Upper lobe of left lung (tissue), 4 donors: ENCODE measurements around the gene MAN2A1.

Experiments
- POLR2A ChIP-seq, 4 donors: fragments of 450-650 bp; IDR thresholded peaks; one replicate each; pipeline ENCODE4 v1.5.1; 2016 to 2017; ENCODE audit warnings: antibody characterized with exemption in 4 of 4, mild to moderate bottlenecking in 2 of 4
- POLR2AphosphoS5 ChIP-seq, 2 donors: sonication (generic); formaldehyde crosslinking; IDR thresholded peaks; one replicate each; pipeline ENCODE4 v1.5.1; 2017; ENCODE audit warnings: antibody characterized with exemption in 2 of 2
- TF ChIP-seq, protein P1 (sequence below), 6 experiments: fragments of 450-650 bp in 4 of 6; fragments of 200-600 bp in 2 of 6; sonication (generic) in 2 of 6; IDR thresholded peaks; one replicate each; pipeline ENCODE4 v1.5.1; 2016 to 2019; ENCODE audit warnings: antibody characterized with exemption in 6 of 6

DNA sequence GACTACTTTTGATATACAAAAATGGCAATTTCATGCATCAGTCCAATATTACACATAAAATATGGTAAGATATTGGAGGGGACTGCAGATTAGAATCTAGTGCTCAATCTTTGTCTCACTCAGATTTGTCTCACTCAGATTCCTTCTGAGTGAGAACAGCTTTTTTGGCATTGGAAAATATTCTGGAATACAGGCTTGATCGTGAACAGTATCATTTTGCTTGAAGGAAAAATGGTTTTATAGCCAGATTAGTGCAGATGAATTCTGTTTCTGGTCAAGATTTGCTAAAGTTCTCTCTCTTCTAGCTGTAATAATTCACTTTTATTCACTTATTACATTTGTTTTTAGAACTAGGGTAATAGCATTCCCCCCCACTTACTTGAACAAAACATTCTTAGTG, 51.2 kb downstream of the MAN2A1 start:
- TF ChIP-seq, protein P1, sequence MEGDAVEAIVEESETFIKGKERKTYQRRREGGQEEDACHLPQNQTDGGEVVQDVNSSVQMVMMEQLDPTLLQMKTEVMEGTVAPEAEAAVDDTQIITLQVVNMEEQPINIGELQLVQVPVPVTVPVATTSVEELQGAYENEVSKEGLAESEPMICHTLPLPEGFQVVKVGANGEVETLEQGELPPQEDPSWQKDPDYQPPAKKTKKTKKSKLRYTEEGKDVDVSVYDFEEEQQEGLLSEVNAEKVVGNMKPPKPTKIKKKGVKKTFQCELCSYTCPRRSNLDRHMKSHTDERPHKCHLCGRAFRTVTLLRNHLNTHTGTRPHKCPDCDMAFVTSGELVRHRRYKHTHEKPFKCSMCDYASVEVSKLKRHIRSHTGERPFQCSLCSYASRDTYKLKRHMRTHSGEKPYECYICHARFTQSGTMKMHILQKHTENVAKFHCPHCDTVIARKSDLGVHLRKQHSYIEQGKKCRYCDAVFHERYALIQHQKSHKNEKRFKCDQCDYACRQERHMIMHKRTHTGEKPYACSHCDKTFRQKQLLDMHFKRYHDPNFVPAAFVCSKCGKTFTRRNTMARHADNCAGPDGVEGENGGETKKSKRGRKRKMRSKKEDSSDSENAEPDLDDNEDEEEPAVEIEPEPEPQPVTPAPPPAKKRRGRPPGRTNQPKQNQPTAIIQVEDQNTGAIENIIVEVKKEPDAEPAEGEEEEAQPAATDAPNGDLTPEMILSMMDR (IDR thresholded peaks at IDR 0.05) = no peak
- TF ChIP-seq POLR2A (IDR thresholded peaks at IDR 0.05) (no peak), POLR2AphosphoS5 (IDR thresholded peaks at IDR 0.05) (no peak)
